NCI-H345 (cell line): ENCODE measurements around the gene CACNA1B.

Experiments used
- DNase-seq: peaks from one replicate; lab custom pipeline; 2025; lab: John Stamatoyannopoulos, UW

Gene CACNA1B

DNA sequence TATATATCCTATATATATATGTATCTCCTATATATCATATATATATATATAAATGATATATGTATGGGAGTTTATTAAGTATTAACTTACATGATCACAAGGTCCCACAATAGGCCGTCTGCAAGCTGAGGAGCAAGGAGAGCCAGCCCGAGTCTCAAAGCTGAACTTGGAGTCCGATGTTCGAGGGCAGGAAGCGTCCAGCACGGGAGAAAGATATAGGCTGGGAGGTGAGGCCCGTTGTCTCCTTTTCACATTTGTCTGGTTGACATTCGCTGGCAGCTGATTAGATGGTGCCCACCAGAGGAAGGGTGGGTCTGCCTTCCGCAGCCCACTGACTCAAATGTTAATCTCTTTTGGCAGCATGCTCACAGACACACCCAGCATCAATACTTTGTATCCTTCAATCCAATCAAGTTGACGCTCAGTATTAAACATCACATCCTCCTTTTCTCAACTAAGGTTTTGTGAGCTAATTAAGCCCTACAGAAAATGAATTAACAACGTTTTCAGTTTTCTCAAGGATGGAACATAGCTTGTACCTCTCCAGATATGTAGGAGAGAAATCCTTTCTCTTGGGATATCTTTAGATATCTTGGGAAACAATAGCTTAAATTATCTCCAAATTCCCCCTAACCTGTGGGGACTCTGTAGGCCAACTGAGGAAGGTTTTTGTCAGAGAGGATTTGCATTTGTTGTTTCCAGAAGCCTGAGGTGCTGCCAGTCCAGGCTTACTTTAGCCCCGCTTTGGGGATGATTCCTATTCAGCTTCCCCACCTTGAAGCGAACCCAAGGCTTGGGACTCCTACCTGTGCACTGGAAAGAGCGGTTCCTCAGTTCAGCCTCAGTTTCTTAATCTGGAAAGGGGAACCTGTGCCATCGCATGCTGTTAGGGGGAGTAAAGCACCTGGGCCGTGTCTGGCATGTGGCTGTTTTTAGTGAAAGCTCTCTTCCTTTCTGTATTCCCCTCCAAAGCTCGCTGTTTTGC, 163.2 kb downstream of the CACNA1B start:
- no peak for DNase-seq

GRCh38 chr9:138042146-138042545, 164.6 kb downstream of the CACNA1B start:
- DNase-seq = no peak

GRCh38 chr9:138042640-138043039, 165.1 kb downstream of the CACNA1B start:
- DNase-seq = no peak

DNA sequence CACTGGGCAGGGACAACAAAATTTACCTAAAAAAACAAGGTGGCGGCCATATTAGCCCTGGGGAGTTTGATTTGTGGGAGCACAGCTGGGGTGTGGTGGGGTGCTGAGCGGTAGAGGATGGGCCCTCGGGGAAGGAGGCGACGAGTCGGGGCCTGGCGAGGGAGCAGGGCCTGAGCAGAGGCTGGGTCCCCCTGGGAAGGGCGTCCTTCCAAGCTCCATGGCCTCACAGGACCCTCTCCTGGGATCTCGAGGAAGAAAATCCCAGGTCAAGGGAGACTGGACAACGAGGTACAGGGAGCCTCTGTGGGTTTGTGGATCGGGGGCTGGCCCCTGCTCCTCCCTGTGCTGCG, 165.5 kb downstream of the CACNA1B start:
- DNase-seq = no peak

- DNase-seq = no peak
These were observed 166.1 kb downstream of the CACNA1B start for GRCh38 chr9:138043411-138044345.

DNA sequence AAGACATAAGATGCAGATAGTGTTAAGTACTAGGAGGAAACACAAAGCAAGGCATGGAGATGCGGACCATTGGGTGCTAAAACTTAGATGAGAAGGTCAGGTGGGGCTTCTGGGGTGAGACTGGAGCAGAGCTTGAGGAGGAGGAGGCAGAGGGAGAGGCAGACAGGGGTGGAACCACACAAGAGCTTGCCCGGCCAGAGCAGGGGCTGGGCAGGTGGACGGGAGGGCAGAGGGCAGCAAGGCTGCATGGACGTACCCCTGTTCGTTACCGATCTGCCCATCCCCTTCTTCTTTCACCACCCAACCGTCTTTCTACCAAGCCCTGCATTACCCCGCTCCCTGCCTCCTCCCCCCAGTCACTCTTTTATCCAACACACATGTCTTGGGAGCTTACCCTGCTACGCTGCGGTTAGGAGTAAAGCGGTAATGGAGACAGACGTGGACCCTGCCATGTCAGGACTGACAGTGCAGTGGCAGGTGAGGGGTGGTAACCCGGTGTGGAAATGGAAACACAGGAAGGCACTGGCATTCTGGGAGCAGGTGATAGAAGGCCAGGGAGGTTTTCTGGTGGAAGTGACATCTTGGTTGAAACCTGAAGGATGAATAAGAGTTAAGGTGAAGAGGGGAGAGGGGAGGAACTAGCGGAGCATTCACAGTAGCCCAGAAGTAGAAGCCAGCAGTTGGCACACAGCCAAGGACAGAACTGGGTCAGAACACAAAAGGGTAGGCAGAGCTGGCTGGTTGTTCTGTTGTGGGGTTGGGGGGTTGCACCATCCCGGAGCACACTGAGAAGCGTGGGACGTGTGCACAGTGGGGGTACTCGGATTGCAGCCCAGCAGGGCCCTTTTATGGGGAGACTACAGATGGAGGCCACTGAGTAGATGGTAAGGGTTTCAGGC, 167.2 kb downstream of the CACNA1B start:
- DNase-seq = no peak

- DNase-seq = no peak
These were observed 168.2 kb downstream of the CACNA1B start for GRCh38 chr9:138045541-138046490.

DNA sequence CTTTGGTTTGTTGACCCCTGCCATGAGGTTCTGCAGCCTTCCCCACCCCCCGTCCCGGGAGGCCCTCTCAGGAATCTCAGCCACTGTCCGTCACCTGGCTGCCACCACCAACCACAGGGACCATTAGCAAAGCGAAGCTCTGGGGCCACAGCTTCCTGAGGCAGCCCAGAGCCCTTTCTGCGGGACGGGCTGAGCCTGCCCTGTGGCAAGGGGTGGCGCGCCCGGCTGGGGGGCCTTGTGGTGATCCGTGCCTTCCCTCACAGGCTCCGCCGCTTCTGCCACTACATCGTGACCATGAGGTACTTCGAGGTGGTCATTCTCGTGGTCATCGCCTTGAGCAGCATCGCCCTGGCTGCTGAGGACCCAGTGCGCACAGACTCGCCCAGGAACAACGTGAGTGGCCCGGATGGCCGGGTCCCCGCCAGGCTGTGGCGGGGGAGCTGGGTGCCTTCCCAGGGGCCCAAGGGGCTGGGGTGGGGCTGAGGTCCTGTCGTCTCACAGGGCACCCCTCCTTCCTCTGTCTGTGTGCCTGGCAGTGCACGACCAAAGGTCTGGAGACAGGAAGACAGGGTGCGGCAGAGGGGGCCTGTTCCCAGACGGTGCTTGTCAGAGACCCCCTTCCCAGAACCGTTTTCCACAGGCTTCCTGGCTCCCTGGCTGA, 169.2 kb downstream of the CACNA1B start:
- DNase-seq = no peak

DNA sequence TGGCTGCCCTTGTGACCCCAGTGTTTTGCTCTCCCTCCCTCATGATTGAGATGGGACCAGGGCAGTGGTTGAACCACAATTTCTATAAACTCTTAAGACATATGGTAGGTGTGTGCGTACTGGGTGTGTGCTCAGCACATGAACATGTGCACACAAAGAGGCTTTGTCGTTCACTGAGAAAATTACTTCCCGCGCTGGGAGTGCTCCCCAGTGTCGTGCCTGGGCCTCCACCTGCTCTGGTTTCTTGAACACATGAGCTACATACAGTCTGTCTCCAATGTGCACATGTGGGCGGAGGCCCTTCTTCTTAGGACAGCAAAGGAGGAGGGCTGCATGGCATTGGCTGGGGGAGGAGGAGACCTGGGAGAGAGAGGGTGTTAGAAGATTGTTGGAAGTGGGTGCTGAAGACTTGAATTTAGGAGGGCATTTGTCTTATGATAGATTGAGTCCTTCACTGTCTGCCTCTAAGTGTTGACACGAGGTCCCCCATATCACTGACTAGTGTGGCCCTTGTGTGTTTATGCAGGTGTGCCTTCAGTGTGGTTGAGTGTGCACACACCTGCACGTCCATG, 170.0 kb downstream of the CACNA1B start:
- DNase-seq = no peak

DNA sequence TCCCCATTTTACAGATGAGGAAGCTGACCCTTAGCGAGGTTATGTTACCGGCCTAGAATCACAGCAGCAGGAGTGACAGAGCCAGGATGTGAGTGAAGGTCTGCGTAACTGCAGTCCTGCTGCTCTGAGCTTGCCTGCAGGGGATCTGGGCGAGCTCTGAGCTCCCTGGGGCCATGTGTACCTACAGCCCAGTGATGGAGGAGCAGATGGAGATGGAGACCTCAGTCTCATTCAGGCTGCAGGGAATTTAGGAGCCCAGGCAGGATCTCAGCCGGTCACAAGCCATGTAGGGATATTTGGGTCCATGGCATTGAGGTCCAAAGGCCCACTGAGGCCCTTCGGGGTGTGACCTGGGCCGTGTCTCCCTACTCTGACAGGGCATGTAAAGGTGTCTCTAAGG, 170.6 kb downstream of the CACNA1B start:
- DNase-seq = no peak

DNA sequence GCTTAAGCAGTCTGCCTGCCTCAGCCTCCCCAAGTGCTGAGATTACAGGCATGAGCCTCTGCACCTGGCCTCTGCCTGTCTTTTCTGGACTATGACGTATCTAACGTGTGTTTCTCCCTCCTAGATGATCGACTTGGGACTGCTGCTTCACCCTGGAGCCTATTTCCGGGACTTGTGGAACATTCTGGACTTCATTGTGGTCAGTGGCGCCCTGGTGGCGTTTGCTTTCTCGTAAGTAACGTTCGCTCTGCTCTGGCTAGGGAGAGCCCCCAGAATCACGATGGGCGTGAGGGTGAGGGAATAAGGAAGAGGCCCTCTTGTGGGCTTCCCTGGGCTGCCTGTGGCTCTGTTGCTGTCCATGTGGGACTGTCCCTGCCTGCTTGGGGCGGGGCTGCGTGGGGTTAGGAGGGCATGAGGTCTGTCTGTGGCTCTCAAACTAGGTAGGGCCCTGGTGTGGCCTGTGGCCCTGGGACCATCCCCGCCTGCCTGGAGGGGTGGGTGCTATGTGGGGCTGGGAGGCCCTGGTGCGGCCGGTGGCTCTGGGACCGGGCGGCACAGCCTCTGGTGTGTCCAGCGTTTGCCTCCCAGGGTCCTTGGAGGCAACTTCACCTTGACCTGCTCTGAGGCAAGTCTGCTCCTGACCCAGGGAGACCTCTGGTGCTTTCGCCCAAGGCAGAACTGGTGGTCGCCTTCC, 171.7 kb downstream of the CACNA1B start:
- DNase-seq = no peak

DNA sequence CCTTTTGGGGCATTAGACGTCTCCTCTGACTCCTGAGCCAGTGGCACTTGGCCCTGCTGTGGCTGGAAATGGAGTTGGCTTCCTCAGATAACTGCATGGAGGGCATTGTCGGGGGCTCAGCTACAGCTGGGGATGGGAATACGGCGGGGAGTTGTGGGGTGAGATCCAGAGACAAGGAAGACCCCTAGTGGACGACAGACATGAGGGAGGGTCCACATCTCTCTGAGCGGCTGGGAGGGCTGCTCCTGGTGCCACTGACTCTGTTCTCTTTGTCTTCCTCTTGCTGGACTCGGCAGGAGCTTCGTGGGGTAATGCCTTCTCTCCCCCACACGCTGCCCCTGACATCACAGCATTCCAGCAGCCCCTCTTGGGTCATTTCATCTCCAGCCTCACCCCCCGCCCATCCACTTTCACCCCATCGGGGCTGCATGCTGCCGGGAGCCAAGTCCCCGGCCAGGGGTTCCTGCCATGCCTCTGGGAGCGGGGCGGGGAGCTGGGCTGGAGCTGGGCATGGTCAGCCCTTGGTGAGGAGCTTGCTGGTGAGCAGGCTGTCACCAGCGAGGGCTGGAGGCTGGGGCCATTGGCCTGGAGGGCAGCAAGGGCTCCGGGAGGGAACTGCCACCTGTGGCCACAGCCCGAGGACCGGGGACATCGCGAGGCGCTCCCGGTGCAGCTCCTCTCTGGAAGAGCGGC, 172.3 kb downstream of the CACNA1B start:
- no peak for DNase-seq

DNA sequence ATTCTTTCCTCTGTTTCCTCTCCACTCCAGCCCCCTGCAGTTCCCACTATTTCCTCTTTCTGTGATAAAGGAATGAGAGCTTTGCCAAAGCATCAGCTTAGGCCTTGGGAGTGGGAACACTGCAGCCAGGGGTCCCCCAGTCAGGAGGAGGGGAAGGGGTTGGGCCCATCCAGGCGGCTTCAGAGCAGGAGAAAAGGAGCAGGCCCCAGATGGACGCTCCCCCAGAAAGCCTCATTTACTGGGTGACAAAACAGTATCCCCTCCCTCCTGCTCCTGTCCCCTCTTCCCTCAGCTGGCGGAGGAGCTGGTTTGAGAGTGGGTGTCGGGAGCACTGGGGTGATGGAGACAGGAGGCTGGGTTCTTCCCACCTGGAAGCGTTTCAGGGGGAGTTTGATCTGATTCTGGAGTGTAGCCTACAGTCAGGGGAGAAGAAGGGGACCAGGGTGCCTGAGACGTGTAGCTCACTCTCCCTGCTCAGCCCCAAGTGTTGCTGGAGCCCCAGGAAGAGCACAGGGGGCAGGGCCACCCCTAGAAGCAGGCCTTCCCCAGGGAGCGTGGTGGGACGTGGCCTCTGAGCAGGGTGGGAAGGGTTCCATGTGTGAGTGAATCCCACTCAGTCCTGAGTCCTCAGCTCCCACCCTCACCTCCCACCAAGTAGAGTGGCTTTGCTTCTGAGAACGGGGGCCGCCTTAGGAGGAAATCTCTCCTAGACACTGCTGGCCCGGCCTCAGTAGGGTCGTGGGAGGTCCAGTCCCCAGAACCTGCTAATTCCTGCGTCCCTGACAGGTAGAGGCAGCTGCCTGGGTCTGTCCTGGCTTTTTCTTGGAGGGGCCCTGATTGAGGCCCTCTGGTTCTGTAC, 173.1 kb downstream of the CACNA1B start:
- DNase-seq = no peak

DNA sequence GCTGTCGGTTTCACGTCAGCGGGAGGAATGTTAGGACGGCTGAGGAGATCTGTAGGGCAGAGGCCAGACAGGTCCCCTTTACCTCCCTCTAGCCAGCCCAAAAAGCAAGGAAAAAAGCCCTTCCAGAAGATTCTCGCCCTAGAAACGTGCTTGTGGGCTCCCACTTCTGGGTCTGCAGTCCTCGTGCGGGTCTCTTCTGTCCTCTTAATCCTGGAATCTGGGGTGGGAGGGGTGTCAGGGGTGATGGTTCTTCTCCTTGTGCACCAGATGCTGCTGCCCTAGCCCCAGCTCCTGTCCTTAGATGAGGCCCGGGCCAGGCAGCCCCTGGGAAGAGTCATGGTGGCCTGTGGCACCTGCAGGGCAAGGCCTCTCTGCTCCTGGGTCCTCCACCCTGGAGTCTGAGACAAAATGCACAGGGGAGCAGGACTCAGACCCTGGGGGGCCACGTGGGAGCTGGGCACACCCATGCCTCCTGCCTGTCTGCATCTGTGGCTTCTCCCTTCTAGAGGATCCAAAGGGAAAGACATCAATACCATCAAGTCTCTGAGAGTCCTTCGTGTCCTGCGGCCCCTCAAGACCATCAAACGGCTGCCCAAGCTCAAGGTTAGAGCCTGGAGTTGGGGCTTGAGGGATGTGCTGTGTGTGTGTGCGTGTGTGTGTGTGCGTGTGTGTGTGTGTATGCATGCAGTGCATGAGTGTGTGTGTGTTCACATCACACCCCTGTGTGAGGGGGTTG, 174.2 kb downstream of the CACNA1B start:
- no peak for DNase-seq

- DNase-seq = no peak
These were observed 174.7 kb downstream of the CACNA1B start for GRCh38 chr9:138052322-138052615.

GRCh38 chr9:138052635-138053320, 175.2 kb downstream of the CACNA1B start:
- no peak for DNase-seq
